Fibroblast of lung (primary cell): ENCODE measurements around the gene NOA1.

ENCODE experiments used
- CTCF ChIP-seq, 2 donors: IDR thresholded peaks in 1 of 2; conservative IDR thresholded peaks in 1 of 2; 1 replicate in 1 of 2; 2 replicates in 1 of 2; pipeline ENCODE4 v1.5.1; 2011 to 2012; ENCODE audit warnings: low read length in 2 of 2, control low read depth in 1 of 2, inconsistent platforms in 1 of 2, low read depth in 1 of 2, mild to moderate bottlenecking in 1 of 2
- EZH2 ChIP-seq: IDR thresholded peaks from 2 replicates; pipeline ENCODE4 v1.5.1; 2012; ENCODE audit warnings: low read length, control low read depth, mild to moderate bottlenecking; ENCODE audit errors: missing control alignments

GRCh38 chr4:56999751-57000150 lies 22.3 kb upstream of the NOA1 start:
- no peak for TF ChIP-seq EZH2
- no peak for TF ChIP-seq CTCF (conservative IDR thresholded peaks at IDR 0.05 in 1 of 2, IDR thresholded peaks at IDR 0.05 in 1 of 2; ENCODE audit: low read depth in 1 of 2, low read length in 2 of 2)
